Measurements from ENCODE around the gene NFE2L1. TPM values are rescaled to one million over a fixed set of nuclear protein-coding genes. Genes with fewer than 3 reads are reported as not detected.
A peak's percentile ranks its signal among the peaks of the same experiment; 100 is the strongest.
"Not testable (repeated sequence)": the region's sequence is repeated elsewhere in the genome, so short reads cannot be mapped to it uniquely, and the experiment has no call there.

The NFE2L1 gene
- total and polyA plus RNA-seq, 2 experiments from 2014 or later: 42.4 to 86.4 TPM

DNA sequence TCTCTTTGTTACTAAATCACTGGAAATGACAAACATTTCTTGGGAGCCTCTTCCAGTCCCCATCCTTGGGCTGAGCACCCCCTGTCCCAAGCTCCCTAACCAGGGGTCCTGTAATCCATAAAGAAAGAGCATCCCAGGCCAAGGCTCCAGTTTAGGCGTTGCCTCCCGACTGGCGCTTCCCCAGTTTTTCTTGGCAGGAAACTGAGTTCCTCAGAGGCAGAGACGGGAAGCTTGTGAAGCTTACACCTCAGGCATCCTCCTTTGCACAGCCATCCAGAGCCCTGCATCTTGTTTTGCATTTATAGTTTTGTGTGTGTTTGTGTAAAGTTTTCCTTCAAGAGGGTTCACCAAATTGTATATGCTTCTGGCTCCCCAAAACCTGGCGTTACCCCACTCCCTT is 17.6 kb upstream of the NFE2L1 start:
- no peak overlapping the region for H2AFZ ChIP-seq
- H3K27ac ChIP-seq: no peak overlapping the region
- H3K79me2 ChIP-seq: no peaks in the 10 kb centered on the region
- no peaks in the 10 kb centered on the region for H3K9me2 ChIP-seq (replicated peaks; ENCODE audit: insufficient read depth)
- no peaks in the 10 kb centered on the region for H3K27me3 ChIP-seq
- peaks cover 13% of the 10 kb centered on the region for H3K4me1 ChIP-seq (ENCODE audit: insufficient read depth)
- 81% methylated on average over 5 of the region's 5 CpGs for WGBS (ENCODE audit: low lambda C conversion rate, missing lambda C conversion rate)
- no peaks in the 10 kb centered on the region for H3K36me3 ChIP-seq (replicated peaks; ENCODE audit: insufficient read depth, low read depth)
- TF ChIP-seq EZH2 (IDR thresholded peaks at IDR 0.05; ENCODE audit: borderline replicate concordance) (no peak), EZH2phosphoT487 (IDR thresholded peaks at IDR 0.05; ENCODE audit: low read depth, severe bottlenecking, unreplicated experiment) (no peak)
- DNase-seq (ENCODE audit: low spot score): no peak
- no peak overlapping the region for H3K4me3 ChIP-seq
- no peak overlapping the region for H3K4me2 ChIP-seq
- no peaks in the 10 kb centered on the region for H3K9me3 ChIP-seq (ENCODE audit: low read depth)
- H4K20me1 ChIP-seq (ENCODE audit: insufficient read depth, poor library complexity, severe bottlenecking): no peaks in the 10 kb centered on the region

DNA sequence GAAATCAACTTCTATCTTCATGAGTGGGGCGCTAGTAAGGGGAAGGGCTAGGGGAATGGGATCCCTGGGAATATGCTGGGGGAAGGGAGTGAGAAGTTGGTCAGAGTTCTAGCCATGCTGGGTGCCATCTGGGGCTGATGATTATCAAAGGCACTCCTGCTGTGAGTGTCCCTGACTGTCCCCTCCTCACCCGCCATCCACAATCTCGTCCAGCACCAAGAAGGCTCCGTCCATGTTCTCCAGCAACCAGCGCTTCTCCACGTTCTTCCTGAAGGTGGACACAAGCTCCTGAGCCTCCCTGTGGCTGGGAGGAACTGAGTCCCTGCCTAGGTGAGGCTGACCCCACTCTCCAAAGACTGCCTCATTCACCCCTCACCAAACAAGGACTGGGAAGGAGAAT is 16.2 kb upstream of the NFE2L1 start:
- TF ChIP-seq, protein P1, sequence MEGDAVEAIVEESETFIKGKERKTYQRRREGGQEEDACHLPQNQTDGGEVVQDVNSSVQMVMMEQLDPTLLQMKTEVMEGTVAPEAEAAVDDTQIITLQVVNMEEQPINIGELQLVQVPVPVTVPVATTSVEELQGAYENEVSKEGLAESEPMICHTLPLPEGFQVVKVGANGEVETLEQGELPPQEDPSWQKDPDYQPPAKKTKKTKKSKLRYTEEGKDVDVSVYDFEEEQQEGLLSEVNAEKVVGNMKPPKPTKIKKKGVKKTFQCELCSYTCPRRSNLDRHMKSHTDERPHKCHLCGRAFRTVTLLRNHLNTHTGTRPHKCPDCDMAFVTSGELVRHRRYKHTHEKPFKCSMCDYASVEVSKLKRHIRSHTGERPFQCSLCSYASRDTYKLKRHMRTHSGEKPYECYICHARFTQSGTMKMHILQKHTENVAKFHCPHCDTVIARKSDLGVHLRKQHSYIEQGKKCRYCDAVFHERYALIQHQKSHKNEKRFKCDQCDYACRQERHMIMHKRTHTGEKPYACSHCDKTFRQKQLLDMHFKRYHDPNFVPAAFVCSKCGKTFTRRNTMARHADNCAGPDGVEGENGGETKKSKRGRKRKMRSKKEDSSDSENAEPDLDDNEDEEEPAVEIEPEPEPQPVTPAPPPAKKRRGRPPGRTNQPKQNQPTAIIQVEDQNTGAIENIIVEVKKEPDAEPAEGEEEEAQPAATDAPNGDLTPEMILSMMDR (IDR thresholded peaks at IDR 0.05; ENCODE audit: poor library complexity): no peak
- TF ChIP-seq EZH2 (IDR thresholded peaks at IDR 0.05; ENCODE audit: borderline replicate concordance) (no peak), EZH2phosphoT487 (IDR thresholded peaks at IDR 0.05; ENCODE audit: low read depth, severe bottlenecking, unreplicated experiment) (no peak)
- no peaks in the 10 kb centered on the region for H4K20me1 ChIP-seq (ENCODE audit: insufficient read depth, poor library complexity, severe bottlenecking)
- no peaks in the 10 kb centered on the region for H3K9me2 ChIP-seq (replicated peaks; ENCODE audit: insufficient read depth)
- H3K4me3 ChIP-seq: no peak overlapping the region
- no peak overlapping the region for H3K27ac ChIP-seq
- no peaks in the 10 kb centered on the region for H3K79me2 ChIP-seq
- no peak for DNase-seq (ENCODE audit: low spot score)
- no peaks in the 10 kb centered on the region for H3K9me3 ChIP-seq (ENCODE audit: low read depth)
- peaks cover 11% of the 10 kb centered on the region for H3K27me3 ChIP-seq
- 90% methylated on average over 6 of the region's 6 CpGs for WGBS (ENCODE audit: low lambda C conversion rate, missing lambda C conversion rate)
- H3K4me2 ChIP-seq: no peak overlapping the region
- H3K4me1 ChIP-seq (ENCODE audit: insufficient read depth): peaks cover 5% of the 10 kb centered on the region
- H3K36me3 ChIP-seq (replicated peaks; ENCODE audit: insufficient read depth, low read depth): no peaks in the 10 kb centered on the region
- no peak overlapping the region for H2AFZ ChIP-seq

DNA sequence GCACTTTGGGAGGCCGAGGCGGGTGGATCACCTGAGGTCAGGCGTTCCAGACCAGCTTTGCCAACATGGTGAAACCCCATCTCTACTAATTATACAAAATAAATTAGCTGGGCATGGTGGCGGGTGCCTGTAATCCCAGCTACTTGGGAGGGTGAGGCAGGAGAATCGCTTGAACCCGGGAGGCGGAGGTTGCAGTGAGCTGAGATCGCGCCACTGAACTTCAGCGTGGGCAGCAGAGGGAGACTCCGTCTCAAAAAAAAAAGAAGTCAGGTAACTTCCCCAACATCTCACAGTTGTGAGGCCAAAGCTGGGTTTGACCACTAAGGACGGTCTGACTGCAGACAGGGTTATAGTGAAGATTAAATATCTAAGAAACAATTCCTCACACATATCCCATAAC is 13.4 kb upstream of the NFE2L1 start:
- H3K36me3 ChIP-seq (replicated peaks; ENCODE audit: insufficient read depth, low read depth); H3K27ac ChIP-seq; H4K20me1 ChIP-seq (ENCODE audit: insufficient read depth, poor library complexity, severe bottlenecking); H3K9me3 ChIP-seq (ENCODE audit: low read depth); H3K9me2 ChIP-seq (replicated peaks; ENCODE audit: insufficient read depth); H3K4me3 ChIP-seq; H3K4me2 ChIP-seq; DNase-seq (ENCODE audit: low spot score); H2AFZ ChIP-seq; H3K79me2 ChIP-seq; H3K4me1 ChIP-seq (ENCODE audit: insufficient read depth): not testable (repeated sequence)
- H3K27me3 ChIP-seq: peaks cover 26% of the 10 kb centered on the region
- WGBS (ENCODE audit: low lambda C conversion rate, missing lambda C conversion rate): 92% methylated on average over 12 of the region's 12 CpGs

DNA sequence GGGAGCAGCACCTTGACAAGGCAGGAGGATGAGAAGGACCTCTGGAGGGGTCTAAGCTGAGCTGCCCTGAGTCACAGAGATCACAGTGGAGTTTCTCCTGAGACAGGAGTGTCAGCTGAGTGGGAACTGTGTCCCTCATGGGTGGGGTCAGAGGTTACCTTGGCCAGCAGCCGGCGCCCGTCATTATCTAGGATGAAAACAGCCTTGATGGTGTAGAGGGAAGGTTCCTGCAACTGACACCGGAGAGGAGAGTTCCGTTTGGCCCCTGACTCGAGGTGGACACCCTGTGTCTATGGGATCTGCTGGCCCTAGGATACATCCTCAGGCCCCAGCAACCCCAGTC is 11.5 kb upstream of the NFE2L1 start:
- no peak for DNase-seq (ENCODE audit: low spot score)
- Histone ChIP-seq H3K4me3 (no peak overlapping the region), H3K79me2 (no peaks in the 10 kb centered on the region), H3K27me3 (peaks cover 26% of the 10 kb centered on the region), H3K4me2 (peak overlapping the region; percentile 86), H4K20me1 (ENCODE audit: insufficient read depth, poor library complexity, severe bottlenecking) (no peaks in the 10 kb centered on the region), H3K9me3 (ENCODE audit: low read depth) (no peaks in the 10 kb centered on the region), H3K27ac (no peak overlapping the region), H3K9me2 (replicated peaks; ENCODE audit: insufficient read depth) (no peaks in the 10 kb centered on the region), H3K36me3 (replicated peaks; ENCODE audit: insufficient read depth, low read depth) (no peaks in the 10 kb centered on the region), H3K4me1 (ENCODE audit: insufficient read depth) (peaks cover 10% of the 10 kb centered on the region), H2AFZ (no peak overlapping the region)
- 44% methylated on average over 6 of the region's 6 CpGs for WGBS (ENCODE audit: low lambda C conversion rate, missing lambda C conversion rate)
- TF ChIP-seq EZH2phosphoT487 (IDR thresholded peaks at IDR 0.05; ENCODE audit: low read depth, severe bottlenecking, unreplicated experiment): no peak
- peak; percentile 28 for TF ChIP-seq EZH2 (IDR thresholded peaks at IDR 0.05; ENCODE audit: borderline replicate concordance)
- TF ChIP-seq, protein P1 (IDR thresholded peaks at IDR 0.05; ENCODE audit: poor library complexity): no peak

All from hepatocyte (in vitro differentiated cells).